Liver (tissue), 9 donors: Measurements from ENCODE around the gene CARD11. TPM values are rescaled to one million over a fixed set of nuclear protein-coding genes. Genes with fewer than 3 reads are reported as not detected.

Experiments used
- DNase-seq: peaks from one replicate; pipeline ENCODE4 v3.0.0-alpha.2; 2017; ENCODE audit warnings: low spot score
- H3K27ac ChIP-seq, 2 donors: one replicate each; pipeline ENCODE4 v1.7.0; 2013; ENCODE audit warnings: inconsistent platforms in 2 of 2, low read length in 2 of 2, control low read depth in 1 of 2, low read depth in 1 of 2, mild to moderate bottlenecking in 1 of 2
- H3K27me3 ChIP-seq, 4 donors: one replicate each; pipeline versions ENCODE4 v1.6.1 to v1.7.0; 2013; ENCODE audit warnings: low read length in 3 of 4, inconsistent platforms in 1 of 4, mild to moderate bottlenecking in 1 of 4, moderate library complexity in 1 of 4; ENCODE audit not compliant: control insufficient read depth in 4 of 4, insufficient read depth in 4 of 4
- H3K36me3 ChIP-seq, 4 donors: one replicate each; pipeline versions ENCODE4 v1.6.1 to v1.7.0; 2013; ENCODE audit warnings: low read length in 3 of 4, mild to moderate bottlenecking in 3 of 4, low read depth in 1 of 4, moderate library complexity in 1 of 4; ENCODE audit not compliant: control insufficient read depth in 4 of 4, insufficient read depth in 3 of 4
- H3K4me1 ChIP-seq, 4 donors: one replicate each; pipeline versions ENCODE4 v1.6.1 to v1.7.0; 2013; ENCODE audit warnings: low read length in 3 of 4, mild to moderate bottlenecking in 3 of 4, moderate library complexity in 1 of 4; ENCODE audit not compliant: control insufficient read depth in 4 of 4, insufficient read depth in 4 of 4
- H3K4me3 ChIP-seq, 3 donors: one replicate each; pipeline versions ENCODE4 v1.6.1 to v1.7.0; 2013; ENCODE audit warnings: low read length in 3 of 3, control low read depth in 1 of 3, low read depth in 1 of 3, mild to moderate bottlenecking in 1 of 3
- H3K9ac ChIP-seq, 2 donors: one replicate each; pipeline ENCODE4 v1.7.0; 2013; ENCODE audit warnings: low read length in 2 of 2, mild to moderate bottlenecking in 2 of 2, moderate library complexity in 2 of 2, control low read depth in 1 of 2, low read depth in 1 of 2
- H3K9me3 ChIP-seq, 4 donors: one replicate each; pipeline versions ENCODE4 v1.6.1 to v1.7.0; 2013; ENCODE audit warnings: low read length in 3 of 4; ENCODE audit not compliant: control insufficient read depth in 4 of 4
- EGR1 ChIP-seq, 2 donors: IDR thresholded peaks; 2 replicates each; pipeline ENCODE4 v1.6.1; 2016 to 2018; ENCODE audit warnings: antibody characterized with exemption in 2 of 2, low read depth in 2 of 2
- FOXA1 ChIP-seq: IDR thresholded peaks from 2 replicates; pipeline ENCODE4 v1.6.1; 2016; ENCODE audit warnings: antibody characterized with exemption
- FOXA2 ChIP-seq: IDR thresholded peaks from 2 replicates; pipeline ENCODE4 v1.6.1; 2016; ENCODE audit warnings: antibody characterized with exemption
- GABPA ChIP-seq, 2 donors: IDR thresholded peaks in 1 of 2; conservative IDR thresholded peaks in 1 of 2; 2 replicates each; pipeline ENCODE4 v1.6.1; 2016; ENCODE audit warnings: antibody characterized with exemption in 2 of 2, mild to moderate bottlenecking in 1 of 2, moderate library complexity in 1 of 2
- HNF4A ChIP-seq, 2 donors: conservative IDR thresholded peaks; 2 replicates each; pipeline ENCODE4 v1.6.1; 2016; ENCODE audit warnings: antibody characterized with exemption in 2 of 2, mild to moderate bottlenecking in 2 of 2
- JUND ChIP-seq, 2 donors: IDR thresholded peaks; 2 replicates each; pipeline ENCODE4 v1.6.1; 2016; ENCODE audit warnings: antibody characterized with exemption in 2 of 2
- NR2F2 ChIP-seq: IDR thresholded peaks from 2 replicates; pipeline ENCODE4 v1.6.1; 2016; ENCODE audit warnings: antibody characterized with exemption
- RAD21 ChIP-seq, 2 donors: IDR thresholded peaks; 2 replicates each; pipeline ENCODE4 v1.6.1; 2016; ENCODE audit warnings: antibody characterized with exemption in 2 of 2, mild to moderate bottlenecking in 2 of 2
- RXRA ChIP-seq, 2 donors: IDR thresholded peaks; 2 replicates each; pipeline ENCODE4 v1.6.1; 2017 to 2018; ENCODE audit warnings: antibody characterized with exemption in 2 of 2, mild to moderate bottlenecking in 1 of 2
- SP1 ChIP-seq: IDR thresholded peaks from 2 replicates; pipeline ENCODE4 v1.6.1; 2018; ENCODE audit warnings: antibody characterized with exemption, mild to moderate bottlenecking
- TAF1 ChIP-seq: conservative IDR thresholded peaks from 2 replicates; pipeline ENCODE4 v1.6.1; 2016; ENCODE audit warnings: antibody characterized with exemption, mild to moderate bottlenecking
- WGBS: extraction: QIAGEN DNeasy Blood & Tissue Kit; methylation state at CpG from one replicate; pipeline ENCODE4 v1.1.7; 2013; 5-methylcytosine and 5-hydroxymethylcytosine counted together
- polyA plus RNA-seq, 2 donors: library from polyadenylated mRNA; stranded (reverse) in 1 of 2; unstranded in 1 of 2; fragments of 200-250 nt in 1 of 2; fragments of >200 nt in 1 of 2; fragmentation: Nextera tagmentation in 1 of 2; extraction: Ambion mirVana in 1 of 2; gene quantifications; one replicate each; pipeline versions ENCODE4 v1.2.1 to v1.2.3, GENCODE V29; 2013 to 2015
- total RNA-seq, 2 donors: library from RNA; depleted of rRNA; stranded (reverse); fragments of >200 nt; gene quantifications; one replicate each; pipeline ENCODE4 v1.2.3, GENCODE V29; 2014
- TF ChIP-seq, protein P1 (sequence below): fragments of 150-350 bp; IDR thresholded peaks from 2 replicates; pipeline ENCODE4 v1.5.1; 2017; ENCODE audit warnings: improper control_type of control experiment, low read depth, low read length; ENCODE audit not compliant: missing input control
- TF ChIP-seq, protein P2 (sequence below): IDR thresholded peaks from 2 replicates; pipeline ENCODE4 v1.6.1; 2016; ENCODE audit warnings: antibody characterized with exemption, mild to moderate bottlenecking
- TF ChIP-seq, protein P3 (sequence below): IDR thresholded peaks from 2 replicates; pipeline ENCODE4 v1.6.1; 2016; ENCODE audit warnings: antibody characterized with exemption
- TF ChIP-seq, protein P4 (sequence below): IDR thresholded peaks from 2 replicates; pipeline ENCODE4 v1.6.1; 2016; ENCODE audit warnings: antibody characterized with exemption
- TF ChIP-seq, protein P5 (sequence below): IDR thresholded peaks from 2 replicates; pipeline ENCODE4 v1.6.1; 2016; ENCODE audit warnings: antibody characterized with exemption
- donor health status: healthy.
- donor health status: healthy.
- donor health status: healthy.
- donor health status: healthy.
- donor health status: healthy.

Gene CARD11
- total and polyA plus RNA-seq, 4 donors, result 0.42 to 1.3 (median 0.83) TPM

DNA sequence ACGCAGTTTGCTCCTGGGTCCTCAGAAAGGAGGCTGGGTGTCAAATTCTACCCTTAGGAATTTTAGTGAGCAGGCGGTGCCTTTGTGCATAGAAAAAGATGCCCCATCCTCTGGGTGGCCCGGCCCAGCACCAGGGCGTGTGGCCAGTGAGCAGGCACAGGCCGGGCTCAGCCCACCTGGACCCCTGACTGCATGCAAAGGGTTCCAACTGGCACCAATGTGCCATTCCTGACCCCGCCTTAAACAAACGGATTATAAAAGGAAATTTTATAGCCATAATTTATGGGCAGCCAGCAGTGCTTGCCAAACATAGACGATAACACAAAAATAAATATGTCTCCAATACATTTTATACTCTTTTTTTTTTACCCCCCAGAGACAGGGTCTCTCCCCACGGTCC is 159.5 kb downstream of the CARD11 start (continued):
- TF ChIP-seq RAD21 (IDR thresholded peaks at IDR 0.05), result no peak
- TF ChIP-seq, protein P1, sequence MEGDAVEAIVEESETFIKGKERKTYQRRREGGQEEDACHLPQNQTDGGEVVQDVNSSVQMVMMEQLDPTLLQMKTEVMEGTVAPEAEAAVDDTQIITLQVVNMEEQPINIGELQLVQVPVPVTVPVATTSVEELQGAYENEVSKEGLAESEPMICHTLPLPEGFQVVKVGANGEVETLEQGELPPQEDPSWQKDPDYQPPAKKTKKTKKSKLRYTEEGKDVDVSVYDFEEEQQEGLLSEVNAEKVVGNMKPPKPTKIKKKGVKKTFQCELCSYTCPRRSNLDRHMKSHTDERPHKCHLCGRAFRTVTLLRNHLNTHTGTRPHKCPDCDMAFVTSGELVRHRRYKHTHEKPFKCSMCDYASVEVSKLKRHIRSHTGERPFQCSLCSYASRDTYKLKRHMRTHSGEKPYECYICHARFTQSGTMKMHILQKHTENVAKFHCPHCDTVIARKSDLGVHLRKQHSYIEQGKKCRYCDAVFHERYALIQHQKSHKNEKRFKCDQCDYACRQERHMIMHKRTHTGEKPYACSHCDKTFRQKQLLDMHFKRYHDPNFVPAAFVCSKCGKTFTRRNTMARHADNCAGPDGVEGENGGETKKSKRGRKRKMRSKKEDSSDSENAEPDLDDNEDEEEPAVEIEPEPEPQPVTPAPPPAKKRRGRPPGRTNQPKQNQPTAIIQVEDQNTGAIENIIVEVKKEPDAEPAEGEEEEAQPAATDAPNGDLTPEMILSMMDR, result no peak
- TF ChIP-seq NR2F2, result no peak
- no peak for TF ChIP-seq FOXA2

DNA sequence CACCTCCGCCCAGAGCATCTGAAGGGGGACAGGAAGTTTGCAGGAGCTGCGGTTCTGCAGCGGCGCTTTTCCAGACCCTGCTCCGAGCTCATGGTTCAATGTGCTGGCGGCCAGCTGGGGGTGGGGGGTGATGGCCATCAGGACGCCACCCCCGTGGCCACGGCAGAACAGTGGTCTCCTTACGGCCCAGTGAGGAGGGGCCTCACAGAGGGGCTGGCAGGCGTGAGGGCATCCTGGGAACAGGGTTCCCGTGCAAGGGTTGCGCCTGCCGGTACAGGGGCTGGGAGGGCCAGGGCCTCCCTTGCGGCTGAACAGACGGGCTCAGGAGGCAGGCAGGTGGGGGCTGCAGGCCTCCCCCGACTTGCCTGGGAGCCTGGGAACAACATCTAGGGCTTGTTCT is 160.6 kb downstream of the CARD11 start:
- no peak overlapping the region for H3K4me3 ChIP-seq
- WGBS, result 77% methylated on average over 17 of the region's 17 CpGs
- H3K27me3 ChIP-seq, result no peaks in the 10 kb centered on the region
- no peaks in the 10 kb centered on the region for H3K36me3 ChIP-seq
- H3K9me3 ChIP-seq, result no peaks in the 10 kb centered on the region
- TF ChIP-seq EGR1 (IDR thresholded peaks at IDR 0.05; ENCODE audit: low read depth in 2 of 2) (no peak), FOXA1 (no peak), JUND (IDR thresholded peaks at IDR 0.05) (no peak), HNF4A (conservative IDR thresholded peaks at IDR 0.05) (no peak), SP1 (no peak), FOXA2 (no peak), TAF1 (no peak), GABPA (IDR thresholded peaks at IDR 0.05 in 1 of 2, conservative IDR thresholded peaks at IDR 0.05 in 1 of 2) (no peak), RXRA (IDR thresholded peaks at IDR 0.05) (no peak)
- TF ChIP-seq, protein P2, sequence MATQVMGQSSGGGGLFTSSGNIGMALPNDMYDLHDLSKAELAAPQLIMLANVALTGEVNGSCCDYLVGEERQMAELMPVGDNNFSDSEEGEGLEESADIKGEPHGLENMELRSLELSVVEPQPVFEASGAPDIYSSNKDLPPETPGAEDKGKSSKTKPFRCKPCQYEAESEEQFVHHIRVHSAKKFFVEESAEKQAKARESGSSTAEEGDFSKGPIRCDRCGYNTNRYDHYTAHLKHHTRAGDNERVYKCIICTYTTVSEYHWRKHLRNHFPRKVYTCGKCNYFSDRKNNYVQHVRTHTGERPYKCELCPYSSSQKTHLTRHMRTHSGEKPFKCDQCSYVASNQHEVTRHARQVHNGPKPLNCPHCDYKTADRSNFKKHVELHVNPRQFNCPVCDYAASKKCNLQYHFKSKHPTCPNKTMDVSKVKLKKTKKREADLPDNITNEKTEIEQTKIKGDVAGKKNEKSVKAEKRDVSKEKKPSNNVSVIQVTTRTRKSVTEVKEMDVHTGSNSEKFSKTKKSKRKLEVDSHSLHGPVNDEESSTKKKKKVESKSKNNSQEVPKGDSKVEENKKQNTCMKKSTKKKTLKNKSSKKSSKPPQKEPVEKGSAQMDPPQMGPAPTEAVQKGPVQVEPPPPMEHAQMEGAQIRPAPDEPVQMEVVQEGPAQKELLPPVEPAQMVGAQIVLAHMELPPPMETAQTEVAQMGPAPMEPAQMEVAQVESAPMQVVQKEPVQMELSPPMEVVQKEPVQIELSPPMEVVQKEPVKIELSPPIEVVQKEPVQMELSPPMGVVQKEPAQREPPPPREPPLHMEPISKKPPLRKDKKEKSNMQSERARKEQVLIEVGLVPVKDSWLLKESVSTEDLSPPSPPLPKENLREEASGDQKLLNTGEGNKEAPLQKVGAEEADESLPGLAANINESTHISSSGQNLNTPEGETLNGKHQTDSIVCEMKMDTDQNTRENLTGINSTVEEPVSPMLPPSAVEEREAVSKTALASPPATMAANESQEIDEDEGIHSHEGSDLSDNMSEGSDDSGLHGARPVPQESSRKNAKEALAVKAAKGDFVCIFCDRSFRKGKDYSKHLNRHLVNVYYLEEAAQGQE, result no peak
- TF ChIP-seq, protein P3, sequence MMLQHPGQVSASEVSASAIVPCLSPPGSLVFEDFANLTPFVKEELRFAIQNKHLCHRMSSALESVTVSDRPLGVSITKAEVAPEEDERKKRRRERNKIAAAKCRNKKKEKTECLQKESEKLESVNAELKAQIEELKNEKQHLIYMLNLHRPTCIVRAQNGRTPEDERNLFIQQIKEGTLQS, result no peak
- TF ChIP-seq, protein P4, sequence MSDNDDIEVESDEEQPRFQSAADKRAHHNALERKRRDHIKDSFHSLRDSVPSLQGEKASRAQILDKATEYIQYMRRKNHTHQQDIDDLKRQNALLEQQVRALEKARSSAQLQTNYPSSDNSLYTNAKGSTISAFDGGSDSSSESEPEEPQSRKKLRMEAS, result no peak
- TF ChIP-seq, protein P5, sequence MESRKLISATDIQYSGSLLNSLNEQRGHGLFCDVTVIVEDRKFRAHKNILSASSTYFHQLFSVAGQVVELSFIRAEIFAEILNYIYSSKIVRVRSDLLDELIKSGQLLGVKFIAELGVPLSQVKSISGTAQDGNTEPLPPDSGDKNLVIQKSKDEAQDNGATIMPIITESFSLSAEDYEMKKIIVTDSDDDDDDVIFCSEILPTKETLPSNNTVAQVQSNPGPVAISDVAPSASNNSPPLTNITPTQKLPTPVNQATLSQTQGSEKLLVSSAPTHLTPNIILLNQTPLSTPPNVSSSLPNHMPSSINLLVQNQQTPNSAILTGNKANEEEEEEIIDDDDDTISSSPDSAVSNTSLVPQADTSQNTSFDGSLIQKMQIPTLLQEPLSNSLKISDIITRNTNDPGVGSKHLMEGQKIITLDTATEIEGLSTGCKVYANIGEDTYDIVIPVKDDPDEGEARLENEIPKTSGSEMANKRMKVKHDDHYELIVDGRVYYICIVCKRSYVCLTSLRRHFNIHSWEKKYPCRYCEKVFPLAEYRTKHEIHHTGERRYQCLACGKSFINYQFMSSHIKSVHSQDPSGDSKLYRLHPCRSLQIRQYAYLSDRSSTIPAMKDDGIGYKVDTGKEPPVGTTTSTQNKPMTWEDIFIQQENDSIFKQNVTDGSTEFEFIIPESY, result no peak
- H3K27ac ChIP-seq, result no peak overlapping the region
- DNase-seq, result no peak
- no peak overlapping the region for H3K9ac ChIP-seq
- no peaks in the 10 kb centered on the region for H3K4me1 ChIP-seq
